ENCODE results near the gene SEC16A.
"Not testable (repeated sequence)": the region's sequence is repeated elsewhere in the genome, so short reads cannot be mapped to it uniquely, and the experiment has no call there.

SEC16A gene

GRCh38 chr9:136421791-136422190 is 61.0 kb downstream of the SEC16A start:
- DNase-seq = no peak

DNA sequence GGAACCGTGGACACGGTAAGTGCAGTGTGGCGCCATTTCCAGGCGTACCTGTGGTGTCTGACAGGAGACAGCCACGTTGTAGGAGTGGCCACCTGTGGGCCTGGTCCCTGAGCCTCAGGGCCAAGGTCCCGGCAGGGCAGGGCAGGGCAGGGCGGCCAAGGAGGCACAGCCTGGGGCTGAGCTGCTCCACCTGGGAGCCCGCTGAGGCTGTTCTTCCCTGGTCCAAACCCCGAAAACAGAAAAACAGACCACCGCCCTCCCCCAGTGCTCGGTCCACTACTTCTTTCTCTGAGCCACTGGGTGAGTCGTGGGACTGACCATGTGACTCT is 63.8 kb downstream of the SEC16A start:
- no peak for DNase-seq

DNA sequence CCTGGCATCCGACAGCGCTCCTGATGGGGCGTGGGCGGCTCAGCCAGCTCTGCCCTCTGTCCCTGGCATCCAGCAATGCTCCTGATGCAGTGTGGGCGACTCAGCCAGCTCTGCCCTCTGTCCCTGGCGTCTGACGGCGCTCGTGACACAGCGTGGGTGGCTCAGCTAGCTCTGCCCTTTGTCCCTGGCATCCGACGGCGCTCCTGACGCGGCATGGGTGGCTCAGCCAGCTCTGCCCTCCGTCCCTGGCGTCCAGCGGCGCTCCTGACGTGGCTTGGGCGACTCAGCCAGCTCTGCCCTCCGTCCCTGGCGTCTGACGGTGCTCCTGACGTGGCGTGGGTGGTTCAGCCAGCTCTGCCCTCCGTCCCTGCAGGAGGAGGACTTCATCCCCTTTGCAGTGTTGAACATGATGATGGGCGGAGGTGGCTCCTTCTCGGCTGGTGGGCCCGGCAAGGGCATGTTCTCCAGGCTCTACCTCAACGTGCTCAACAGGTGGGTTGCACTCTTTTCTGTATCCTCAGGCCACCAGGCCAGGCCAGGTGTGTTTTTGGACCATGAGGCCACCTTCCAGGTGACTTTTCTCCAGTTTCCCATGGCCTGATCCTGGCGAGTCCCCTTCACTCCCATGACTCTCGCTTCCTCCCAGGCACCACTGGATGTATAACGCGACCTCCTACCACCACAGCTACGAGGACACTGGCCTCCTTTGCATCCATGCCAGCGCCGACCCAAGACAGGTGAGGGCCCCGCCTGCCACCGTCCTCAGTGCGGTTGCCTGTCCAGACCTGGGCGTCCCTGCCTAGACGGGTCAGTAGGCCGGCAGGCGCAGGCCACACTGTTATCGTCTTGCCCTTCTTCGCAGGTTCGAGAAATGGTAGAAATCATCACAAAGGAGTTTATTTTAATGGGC is 64.4 kb downstream of the SEC16A start:
- DNase-seq = no peak

DNA sequence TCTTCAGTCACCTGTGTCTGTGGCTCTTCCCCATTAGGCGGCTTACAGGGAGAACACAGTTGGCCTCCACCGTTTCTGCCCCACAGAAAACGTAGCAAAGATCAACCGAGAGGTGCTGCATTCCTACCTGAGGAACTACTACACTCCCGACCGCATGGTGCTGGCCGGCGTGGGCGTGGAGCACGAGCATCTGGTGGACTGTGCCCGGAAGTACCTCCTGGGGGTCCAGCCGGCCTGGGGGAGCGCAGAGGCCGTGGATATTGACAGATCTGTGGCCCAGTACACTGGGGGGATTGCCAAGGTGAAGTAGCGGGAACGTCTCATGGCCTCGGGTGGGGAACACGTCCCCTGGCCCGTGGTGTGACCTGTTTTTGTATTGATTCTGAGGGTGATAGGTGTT is 65.9 kb downstream of the SEC16A start:
- no peak for DNase-seq

DNA sequence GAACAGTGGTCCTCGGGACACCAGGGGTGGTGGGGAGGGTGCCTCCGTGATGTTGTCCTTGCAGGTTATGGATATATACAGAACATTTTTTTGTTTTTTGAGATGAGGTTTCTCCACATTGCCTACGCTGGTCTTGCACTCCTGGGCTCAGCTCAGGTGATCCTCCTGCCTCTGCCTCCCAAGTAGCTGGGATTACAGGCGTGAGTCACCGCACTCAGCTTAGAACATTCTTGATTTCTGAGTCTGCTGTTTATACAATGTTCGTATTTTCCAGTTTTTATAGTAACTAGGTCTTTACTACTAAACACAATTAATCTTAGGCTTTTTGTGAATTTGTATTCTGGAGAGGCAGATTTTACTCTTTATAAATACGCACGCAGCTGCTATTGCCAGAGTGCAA is 66.4 kb downstream of the SEC16A start:
- DNase-seq = no peak

- no peak for DNase-seq
These were observed 69.9 kb downstream of the SEC16A start for GRCh38 chr9:136412962-136413361.

DNA sequence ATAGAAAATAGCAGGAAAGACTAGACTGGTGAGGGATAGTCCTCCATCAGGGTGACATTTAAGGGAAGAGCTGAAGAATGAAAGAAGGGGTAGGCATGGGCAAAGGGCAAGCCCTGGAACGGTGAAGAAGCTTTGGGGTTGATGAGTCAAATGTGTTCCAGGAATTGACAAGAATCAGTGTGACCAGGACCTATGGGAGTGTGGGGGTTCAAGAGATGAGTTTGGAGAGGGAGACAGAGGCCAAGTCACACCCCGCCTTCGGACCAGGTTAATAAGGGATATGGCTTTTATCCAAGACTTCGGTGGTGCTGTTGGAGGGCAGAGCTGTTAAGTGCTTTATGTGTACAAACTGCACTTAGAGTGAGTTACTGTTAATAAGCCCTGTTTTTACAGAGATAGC is 71.5 kb downstream of the SEC16A start:
- no peak for DNase-seq

DNA sequence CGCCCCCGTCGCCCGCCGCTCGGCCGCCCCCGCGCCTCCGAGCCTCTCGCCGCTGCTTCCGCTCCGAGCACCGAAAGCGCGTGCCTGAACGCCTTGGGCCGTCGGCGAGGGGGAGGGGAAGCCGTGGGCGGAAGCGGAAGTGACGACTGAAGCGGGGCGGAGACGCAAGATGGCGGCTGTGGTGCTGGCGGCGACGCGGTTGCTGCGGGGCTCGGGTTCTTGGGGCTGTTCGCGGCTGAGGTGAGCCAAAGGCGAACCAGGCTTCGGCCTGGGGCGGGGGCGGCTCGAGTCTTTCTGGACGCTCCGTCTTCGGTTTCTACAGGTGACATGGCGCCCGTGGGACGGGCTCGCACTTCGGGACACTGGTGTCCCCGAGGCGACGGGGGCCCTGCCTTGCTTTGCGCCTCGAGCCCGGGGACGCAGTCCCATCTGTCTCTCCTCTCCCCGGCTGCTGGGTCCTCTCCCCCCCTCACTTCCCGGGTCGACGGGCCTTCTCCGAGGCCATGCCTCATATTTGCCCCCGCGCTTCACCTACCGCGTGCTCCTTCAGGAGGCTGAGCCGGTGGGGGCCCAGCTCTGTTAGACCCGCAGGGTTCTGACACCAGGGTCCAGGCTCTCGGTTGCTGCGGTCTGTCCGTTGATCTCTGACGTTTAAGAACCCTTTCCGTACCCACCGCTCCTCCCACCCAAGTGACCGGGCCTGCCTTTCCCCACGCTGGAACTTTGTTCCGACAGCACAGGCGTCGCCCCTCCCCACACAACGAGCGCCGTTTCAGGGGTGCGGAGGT is 72.1 kb downstream of the SEC16A start, which contains the start of the genes ENTR1 and PMPCA:
Gene ENTR1 (minus strand): TSS at position 115 of the 788 bp plus-strand sequence. CDS start 217 bp downstream, outside the sequence.
Gene PMPCA (plus strand): TSS at position 159 of the 788 bp plus-strand sequence. CDS start 11 bp downstream, at position 170.
- peak; percentile 98 for DNase-seq

DNA sequence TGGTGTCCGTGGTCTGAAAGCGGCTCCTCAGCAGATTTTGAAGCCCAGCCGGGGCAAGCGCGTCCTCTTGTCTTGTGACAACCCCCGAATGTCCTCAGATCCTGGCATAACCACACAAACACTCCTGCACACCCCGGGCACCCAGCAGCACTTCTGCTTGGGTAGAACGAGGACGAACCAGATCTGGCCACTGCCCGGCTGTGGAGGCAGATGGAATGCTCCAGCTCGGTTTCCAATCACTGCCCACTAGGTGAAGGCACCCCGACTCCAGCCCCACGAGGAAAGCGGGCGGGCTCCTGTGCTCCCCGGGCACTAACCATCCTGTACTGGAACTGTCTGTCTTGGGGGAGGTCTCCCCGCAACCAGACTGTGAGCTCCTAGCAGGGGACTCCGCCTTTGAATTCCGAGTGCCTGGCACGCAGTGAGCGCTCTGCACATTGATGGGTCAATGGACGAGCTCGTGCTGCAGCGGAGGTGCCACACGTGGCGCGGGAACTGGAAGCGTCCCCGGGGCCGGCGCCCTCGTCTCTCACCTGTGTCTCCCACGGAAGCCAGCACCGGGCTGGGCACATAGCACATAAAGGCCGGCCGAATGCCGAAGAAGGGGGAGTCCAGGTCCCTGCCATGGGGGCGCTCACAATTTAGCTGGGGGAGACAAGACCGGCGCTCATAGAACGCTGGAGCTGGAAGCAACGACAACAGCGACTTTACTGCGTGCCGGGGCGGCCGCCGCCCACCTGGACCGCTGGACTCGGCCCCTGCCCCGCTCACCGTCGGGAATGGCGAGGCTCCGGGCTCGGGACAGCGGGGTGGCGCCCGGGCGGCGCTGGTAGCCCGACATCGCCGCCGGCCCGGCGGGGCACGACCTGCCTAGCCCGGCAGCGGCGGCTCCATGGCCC is 73.0 kb downstream of the SEC16A start:
- DNase-seq = peak; percentile 58

DNA sequence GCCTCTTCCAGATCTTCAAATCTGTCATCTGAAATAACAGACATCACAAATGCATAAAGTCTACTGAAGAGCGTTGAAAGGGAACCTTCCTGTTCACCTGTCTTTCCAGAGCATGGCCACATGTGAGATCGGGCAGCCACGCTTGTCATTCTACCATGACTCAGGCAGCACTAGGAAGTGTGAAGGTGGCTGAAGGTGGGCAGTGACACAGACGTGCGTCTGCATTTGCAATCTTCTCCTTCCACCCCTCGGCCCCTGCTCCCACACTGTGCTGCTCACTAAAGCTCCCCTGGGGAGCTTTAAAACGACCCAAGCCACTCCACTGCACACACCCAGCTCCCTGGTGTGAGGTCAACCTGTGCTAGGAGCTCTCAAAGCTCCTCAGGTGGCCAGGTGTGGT is 74.9 kb downstream of the SEC16A start:
- no peak for DNase-seq

- DNase-seq = not testable (repeated sequence)
These were observed 75.8 kb downstream of the SEC16A start for GRCh38 chr9:136407061-136407460.

GRCh38 chr9:136405904-136406303 is 76.9 kb downstream of the SEC16A start:
- not testable (repeated sequence) for DNase-seq

- no peak for DNase-seq
These were observed 77.4 kb downstream of the SEC16A start for GRCh38 chr9:136405481-136405880.

- no peak for DNase-seq
These were observed 78.1 kb downstream of the SEC16A start for GRCh38 chr9:136404801-136405136.

DNA sequence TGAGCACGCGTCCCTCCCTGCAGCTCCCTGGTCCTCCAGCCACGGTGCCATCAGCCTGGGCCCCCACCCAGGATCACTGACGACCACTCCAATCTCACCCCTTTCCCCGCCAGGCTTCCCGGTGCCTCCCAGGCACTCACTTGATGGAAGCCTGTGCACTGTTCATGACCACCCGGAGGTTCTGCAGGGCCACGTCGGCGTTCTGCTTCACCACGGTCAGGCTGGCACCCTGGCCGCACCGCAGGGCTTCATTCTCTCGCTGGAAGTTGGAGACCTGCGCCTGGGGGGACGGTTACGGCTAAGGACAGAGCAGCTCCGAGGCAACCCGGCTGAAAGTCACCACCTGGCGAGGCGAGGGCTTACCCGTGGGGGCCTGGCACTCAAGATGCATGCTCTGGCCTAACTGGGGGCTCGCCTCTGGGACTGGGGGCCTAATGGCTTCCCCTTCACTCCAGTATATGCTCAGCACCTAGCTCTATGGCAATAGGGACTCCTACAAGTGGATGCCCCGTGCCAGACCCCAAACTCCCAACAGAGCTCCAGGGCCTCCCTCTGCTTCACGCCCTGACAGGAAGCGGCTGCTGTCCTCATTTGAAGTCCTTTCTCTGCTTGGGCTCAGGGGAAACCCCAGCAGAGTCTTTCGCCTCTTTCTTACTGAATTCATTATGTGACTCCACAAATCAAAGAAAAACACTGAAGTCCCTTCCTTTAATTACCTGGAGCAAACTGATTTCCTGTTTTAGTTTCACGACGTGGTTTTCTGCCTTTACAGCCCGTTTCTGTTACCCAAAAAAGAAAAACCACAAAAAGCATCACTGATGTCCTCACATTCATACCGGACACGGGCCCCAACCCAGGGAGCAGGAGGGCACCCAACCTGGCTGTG is 78.7 kb downstream of the SEC16A start:
- DNase-seq = peak; percentile 63

DNA sequence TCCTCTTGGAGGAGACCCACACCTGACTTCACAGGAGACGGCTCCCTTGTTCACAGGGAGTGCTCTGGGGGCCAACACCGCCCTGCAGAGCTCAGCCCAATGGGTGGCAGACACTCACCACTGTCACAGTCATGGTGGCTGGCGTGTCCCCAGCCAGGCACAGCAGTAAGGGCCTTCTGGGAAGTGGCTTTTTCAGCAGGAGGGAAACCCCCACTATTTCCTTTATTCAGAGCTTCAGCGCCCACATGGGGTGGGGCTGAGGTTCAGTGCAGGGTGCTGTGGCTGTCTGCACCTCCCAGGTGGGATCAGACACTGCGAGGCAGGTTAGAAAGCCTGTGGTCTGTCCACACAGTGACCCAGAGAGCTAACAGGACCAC is 79.3 kb downstream of the SEC16A start:
- peak; percentile 82 for DNase-seq

GRCh38 chr9:136402067-136402466 is 80.8 kb downstream of the SEC16A start:
- DNase-seq = no peak

DNA sequence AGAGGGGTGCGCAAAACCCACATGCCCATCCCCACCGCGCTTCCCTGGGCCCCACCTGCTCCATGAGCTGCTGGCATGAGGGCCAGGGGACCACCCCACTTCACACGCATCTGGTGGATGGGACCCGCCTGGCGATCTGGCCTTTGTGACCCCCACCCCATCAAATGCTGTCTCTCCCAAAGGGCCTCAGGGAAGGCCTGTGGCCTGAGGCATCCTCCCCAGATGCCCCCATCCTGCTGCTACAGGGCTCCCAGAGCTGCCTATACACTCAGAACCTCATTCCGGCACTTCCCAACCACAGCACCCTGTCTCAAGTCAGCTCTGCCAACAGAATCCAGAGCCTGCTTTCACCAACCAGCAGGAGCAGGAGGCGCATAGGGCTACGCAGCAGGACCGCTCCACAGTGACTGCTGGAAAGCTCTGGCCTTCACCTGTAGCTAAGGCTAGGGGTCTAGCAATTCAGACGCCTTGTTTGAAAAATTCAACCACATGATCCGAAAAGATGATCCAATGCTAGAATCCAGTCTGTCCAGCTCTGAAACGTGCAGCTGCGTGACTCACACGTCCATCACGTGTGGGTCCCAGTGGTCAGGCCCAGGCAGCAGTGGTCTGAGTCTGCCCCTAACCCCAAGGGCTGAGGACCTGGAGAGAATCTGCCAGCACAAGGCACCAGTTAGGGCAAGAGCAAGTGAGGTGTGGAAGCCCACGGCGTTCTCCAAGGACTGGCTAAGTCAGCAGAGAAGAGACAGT is 81.5 kb downstream of the SEC16A start:
- no peak for DNase-seq

- peak; percentile 90 for DNase-seq
These were observed 82.6 kb downstream of the SEC16A start, which contains the start of gene SNAPC4 for GRCh38 chr9:136400038-136400834. Gene SNAPC4, minus strand, starts transcription at chr9:136400170. Its CDS starts 1,742 bp downstream, at chr9:136398428.

Data from activated CD4-positive, alpha-beta T cell treated with anti-CD3 and anti-CD28 coated beads for 48 hours (primary cell).